Naive thymus-derived CD8-positive, alpha-beta T cell (primary cell): ENCODE results near the gene HSPB3. TPM values are rescaled to one million over a fixed set of nuclear protein-coding genes. Genes with fewer than 3 reads are reported as not detected.
A peak's percentile ranks its signal among the peaks of the same experiment; 100 is the strongest.
"Not testable (repeated sequence)": the region's sequence is repeated elsewhere in the genome, so short reads cannot be mapped to it uniquely, and the experiment has no call there.

Experiments
- ATAC-seq, 2 donors: fragments of 150-1000 bp; cut with Tn5 transposase in 1 of 2; sonication (Bioruptor Pico), chemical (Tn5 transposase) in 1 of 2; 1 replicate in 1 of 2; 2 replicates in 1 of 2; pipeline ENCODE4 v1.10.0; 2021; ENCODE audit warnings: mild to moderate bottlenecking in 2 of 2, moderate library complexity in 2 of 2
- POLR2A ChIA-PET: fragments of 350-600 bp; sonication (Branson Sonifier 250); formaldehyde crosslinking; loops from one replicate; lab custom pipeline; 2021; ENCODE audit warnings: antibody characterized with exemption; lab: Charles Lee
- DNase-seq, 10 donors: peaks; one replicate each; pipeline versions ENCODE4 v3.0.0 to v3.0.0-alpha.2; 2020 to 2022
- H3K27ac Mint-ChIP-seq, 10 donors: one replicate each; pipeline ENCODE4 v1.8.0; 2020 to 2022; ENCODE audit warnings: mild to moderate bottlenecking in 10 of 10, mixed read lengths in 10 of 10, moderate library complexity in 4 of 10, inconsistent platforms in 1 of 10
- H3K27me3 Mint-ChIP-seq, 5 donors: one replicate each; pipeline ENCODE4 v1.8.0; 2021 to 2022; ENCODE audit warnings: mixed read lengths in 5 of 5
- H3K36me3 Mint-ChIP-seq, 3 donors: one replicate each; pipeline ENCODE4 v1.8.0; 2020 to 2022; ENCODE audit warnings: mixed read lengths in 3 of 3, mild to moderate bottlenecking in 2 of 3, inconsistent platforms in 1 of 3
- H3K4me1 Mint-ChIP-seq, 4 donors: one replicate each; pipeline ENCODE4 v1.8.0; 2021 to 2022; ENCODE audit warnings: mixed read lengths in 4 of 4
- H3K4me3 Mint-ChIP-seq, 10 donors: one replicate each; pipeline ENCODE4 v1.8.0; 2020 to 2022; ENCODE audit warnings: mild to moderate bottlenecking in 10 of 10, mixed read lengths in 10 of 10, moderate library complexity in 6 of 10, inconsistent platforms in 1 of 10
- H3K9me3 Mint-ChIP-seq, 9 donors: one replicate each; pipeline ENCODE4 v1.8.0; 2020 to 2022; ENCODE audit warnings: mixed read lengths in 9 of 9, mild to moderate bottlenecking in 3 of 9, inconsistent platforms in 1 of 9, moderate library complexity in 1 of 9
- polyA plus RNA-seq, 3 donors: library from polyadenylated mRNA; unstranded; fragments of 300-500 nt; fragmentation: Illumina TruSeq; gene quantifications; one replicate each; pipeline ENCODE4 v1.2.3, GENCODE V29; 2021
- total RNA-seq, 8 experiments: library from RNA in 2 of 8; stranded (reverse) in 2 of 8; gene quantifications; one replicate each; pipeline ENCODE4 v1.2.3 and lab custom pipeline; 2021 to 2026

The HSPB3 gene
- total RNA-seq (not detected), polyA plus RNA-seq (not detected), total RNA-seq (lab: John Stamatoyannopoulos, UW) (0 reads per million in 6 experiments)

- Mint-ChIP-seq H3K4me1 (no peaks in the 10 kb centered on the region), H3K27me3 (peaks cover 7 to 25% (median 14%) of the 10 kb centered on the region in 5 donors), H3K9me3 (peaks cover 0 to 10% (median 8%) of the 10 kb centered on the region in 9 donors), H3K27ac (no peak within 1 kb of the TSS), H3K4me3 (no peak within 1 kb of the TSS), H3K36me3 (peaks cover 0 to 9% (median 0%) of the 10 kb centered on the region in 3 donors)
- POLR2A ChIA-PET = no interaction called here
- no peak for DNase-seq
- no peak for ATAC-seq
Measured at GRCh38 chr5:54455413-54456157, at the start of gene HSPB3. Gene HSPB3 (plus strand): TSS chr5:54455699. CDS start chr5:54455790, 91 bp downstream.

- POLR2A ChIA-PET = no interaction called here
- no peak for DNase-seq
- Mint-ChIP-seq H3K4me3 (no peak overlapping the region), H3K9me3 (no peaks in the 10 kb centered on the region), H3K36me3 (no peaks in the 10 kb centered on the region), H3K27me3 (peaks cover 0 to 8% (median 0%) of the 10 kb centered on the region in 5 donors), H3K27ac (no peak overlapping the region), H3K4me1 (no peaks in the 10 kb centered on the region)
- no peak for ATAC-seq
Measured at GRCh38 chr5:54411176-54411575, 44.3 kb upstream of the HSPB3 start.

GRCh38 chr5:54412913-54413312 is 42.6 kb upstream of the HSPB3 start:
- H3K4me1 Mint-ChIP-seq = no peaks in the 10 kb centered on the region
- POLR2A ChIA-PET = interaction anchor here (0.6 kb wide), 1 partner anchor 784 kb away, joined by 3 read pairs; no protein-coding TSS in a partner anchor
- no peak for DNase-seq
- ATAC-seq = no peak
- no peak overlapping the region for H3K27ac Mint-ChIP-seq
- H3K9me3 Mint-ChIP-seq = no peaks in the 10 kb centered on the region
- no peaks in the 10 kb centered on the region for H3K36me3 Mint-ChIP-seq
- no peak overlapping the region for H3K4me3 Mint-ChIP-seq
- H3K27me3 Mint-ChIP-seq = peaks cover 0 to 13% (median 3%) of the 10 kb centered on the region in 5 donors

GRCh38 chr5:54415147-54415546 is 40.4 kb upstream of the HSPB3 start:
- no peak overlapping the region for H3K4me3 Mint-ChIP-seq
- H3K36me3 Mint-ChIP-seq = no peaks in the 10 kb centered on the region
- POLR2A ChIA-PET = no interaction called here
- peaks cover 0 to 18% (median 4%) of the 10 kb centered on the region in 5 donors for H3K27me3 Mint-ChIP-seq
- no peak overlapping the region for H3K27ac Mint-ChIP-seq
- no peaks in the 10 kb centered on the region for H3K9me3 Mint-ChIP-seq
- DNase-seq = no peak
- H3K4me1 Mint-ChIP-seq = no peaks in the 10 kb centered on the region
- ATAC-seq = no peak

GRCh38 chr5:54415896-54416601 is 39.5 kb upstream of the HSPB3 start:
- Mint-ChIP-seq H3K27me3 (peaks cover 0 to 18% (median 4%) of the 10 kb centered on the region in 5 donors), H3K36me3 (no peaks in the 10 kb centered on the region), H3K4me1 (no peaks in the 10 kb centered on the region), H3K4me3 (no peak overlapping the region), H3K9me3 (no peaks in the 10 kb centered on the region), H3K27ac (no peak overlapping the region)
- no peak for ATAC-seq
- POLR2A ChIA-PET = no interaction called here
- no peak for DNase-seq

GRCh38 chr5:54419573-54420423 is 35.7 kb upstream of the HSPB3 start:
- POLR2A ChIA-PET, H3K4me1 Mint-ChIP-seq, H3K27ac Mint-ChIP-seq, H3K9me3 Mint-ChIP-seq, H3K36me3 Mint-ChIP-seq, H3K4me3 Mint-ChIP-seq: not testable (repeated sequence)
- peaks cover 0 to 10% (median 10%) of the 10 kb centered on the region in 5 donors for H3K27me3 Mint-ChIP-seq
- DNase-seq = peak in 6 of 10 donors; percentile 12 to 55 (median 33)
- peak in 1 of 2 donors; percentile 63 for ATAC-seq

- ATAC-seq, DNase-seq, H3K4me3 Mint-ChIP-seq, POLR2A ChIA-PET, H3K4me1 Mint-ChIP-seq, H3K36me3 Mint-ChIP-seq, H3K9me3 Mint-ChIP-seq, H3K27ac Mint-ChIP-seq: not testable (repeated sequence)
- peaks cover 0 to 10% (median 10%) of the 10 kb centered on the region in 5 donors for H3K27me3 Mint-ChIP-seq
Measured at GRCh38 chr5:54420511-54420910, 35.0 kb upstream of the HSPB3 start.

GRCh38 chr5:54421976-54422375 is 33.5 kb upstream of the HSPB3 start:
- ATAC-seq = no peak
- Mint-ChIP-seq H3K27ac (no peak overlapping the region), H3K4me3 (no peak overlapping the region), H3K9me3 (no peaks in the 10 kb centered on the region), H3K27me3 (peaks cover 5 to 15% (median 10%) of the 10 kb centered on the region in 5 donors), H3K4me1 (no peaks in the 10 kb centered on the region), H3K36me3 (no peaks in the 10 kb centered on the region)
- no peak for DNase-seq
- POLR2A ChIA-PET = no interaction called here

- no peak for DNase-seq
- H3K4me3 Mint-ChIP-seq = no peak overlapping the region
- ATAC-seq = no peak
- H3K27ac Mint-ChIP-seq = no peak overlapping the region
- H3K36me3 Mint-ChIP-seq = no peaks in the 10 kb centered on the region
- POLR2A ChIA-PET = no interaction called here
- peaks cover 0 to 2% (median 0%) of the 10 kb centered on the region in 9 donors for H3K9me3 Mint-ChIP-seq
- H3K4me1 Mint-ChIP-seq = no peaks in the 10 kb centered on the region
- peaks cover 6 to 21% (median 12%) of the 10 kb centered on the region in 5 donors for H3K27me3 Mint-ChIP-seq
Measured at GRCh38 chr5:54425258-54425657, 30.2 kb upstream of the HSPB3 start.

- Mint-ChIP-seq H3K4me1 (no peaks in the 10 kb centered on the region), H3K27me3 (peaks cover 6 to 21% (median 12%) of the 10 kb centered on the region in 5 donors), H3K9me3 (peaks cover 0 to 2% (median 0%) of the 10 kb centered on the region in 9 donors), H3K4me3 (no peak overlapping the region), H3K36me3 (no peaks in the 10 kb centered on the region), H3K27ac (no peak overlapping the region)
- ATAC-seq = no peak
- POLR2A ChIA-PET = no interaction called here
- no peak for DNase-seq
Measured at GRCh38 chr5:54426209-54426608, 29.3 kb upstream of the HSPB3 start.

GRCh38 chr5:54434650-54435049 is 20.8 kb upstream of the HSPB3 start:
- POLR2A ChIA-PET, H3K27ac Mint-ChIP-seq, H3K4me1 Mint-ChIP-seq, ATAC-seq, H3K4me3 Mint-ChIP-seq, H3K27me3 Mint-ChIP-seq, H3K9me3 Mint-ChIP-seq, H3K36me3 Mint-ChIP-seq, DNase-seq: not testable (repeated sequence)

- POLR2A ChIA-PET = interaction anchor here (0.7 kb wide), 1 partner anchor 50 kb away, joined by 3 read pairs; no protein-coding TSS in a partner anchor
- Mint-ChIP-seq H3K36me3 (no peaks in the 10 kb centered on the region), H3K27me3 (no peaks in the 10 kb centered on the region), H3K9me3 (peaks cover 0 to 2% (median 0%) of the 10 kb centered on the region in 9 donors), H3K4me1 (peaks cover 6 to 27% (median 17%) of the 10 kb centered on the region in 4 donors), H3K4me3 (no peak overlapping the region), H3K27ac (peak overlapping the region in 1 of 10 donors; percentile 84)
- ATAC-seq (no peak), DNase-seq (no peak)
Measured at GRCh38 chr5:54438620-54439389, 16.7 kb upstream of the HSPB3 start.
